Activated CD8-positive, alpha-beta memory T cell treated with anti-CD3 and anti-CD28 coated beads, Interleukin-2, amount 50 U/mL, for 1 hour (primary cell): ENCODE measurements around the gene SLC44A5.
"Not testable (repeated sequence)": the region's sequence is repeated elsewhere in the genome, so short reads cannot be mapped to it uniquely, and the experiment has no call there.

Source experiments
- DNase-seq: peaks from one replicate; pipeline ENCODE4 v3.0.0-alpha.2; 2020; ENCODE audit errors: extremely low read depth

Gene SLC44A5

GRCh38 chr1:75275631-75276030 lies 335.3 kb downstream of the SLC44A5 start:
- DNase-seq: no peak

GRCh38 chr1:75274920-75275506 lies 335.9 kb downstream of the SLC44A5 start:
- no peak for DNase-seq

- DNase-seq: no peak
These were observed 337.8 kb downstream of the SLC44A5 start for GRCh38 chr1:75273110-75273509.

GRCh38 chr1:75265792-75266191 lies 345.1 kb downstream of the SLC44A5 start:
- DNase-seq: no peak

GRCh38 chr1:75264112-75264511 lies 346.8 kb downstream of the SLC44A5 start:
- DNase-seq: no peak

- not testable (repeated sequence) for DNase-seq
These were observed 347.3 kb downstream of the SLC44A5 start for GRCh38 chr1:75263616-75264015.

GRCh38 chr1:75261946-75262345 lies 349.0 kb downstream of the SLC44A5 start:
- not testable (repeated sequence) for DNase-seq

GRCh38 chr1:75258351-75258750 lies 352.6 kb downstream of the SLC44A5 start:
- no peak for DNase-seq

- no peak for DNase-seq
These were observed 353.5 kb downstream of the SLC44A5 start for GRCh38 chr1:75257424-75257823.

- DNase-seq: not testable (repeated sequence)
These were observed 360.8 kb downstream of the SLC44A5 start for GRCh38 chr1:75250114-75250513.

- DNase-seq: no peak
These were observed 365.7 kb downstream of the SLC44A5 start for GRCh38 chr1:75245239-75245638.

- DNase-seq: no peak
These were observed 367.8 kb downstream of the SLC44A5 start for GRCh38 chr1:75243124-75243523.

- no peak for DNase-seq
These were observed 373.6 kb downstream of the SLC44A5 start for GRCh38 chr1:75237316-75237715.

GRCh38 chr1:75234562-75234961 lies 376.4 kb downstream of the SLC44A5 start:
- DNase-seq: no peak

GRCh38 chr1:75233302-75233929 lies 377.5 kb downstream of the SLC44A5 start:
- DNase-seq: no peak

- no peak for DNase-seq
These were observed 390.8 kb downstream of the SLC44A5 start for GRCh38 chr1:75220072-75220471.

GRCh38 chr1:75214017-75214416 lies 396.9 kb downstream of the SLC44A5 start:
- DNase-seq: no peak

- no peak for DNase-seq
These were observed 399.3 kb downstream of the SLC44A5 start for GRCh38 chr1:75211648-75212047.

- no peak for DNase-seq
These were observed 402.1 kb downstream of the SLC44A5 start for GRCh38 chr1:75208862-75209261.

- no peak for DNase-seq
These were observed 407.3 kb downstream of the SLC44A5 start for GRCh38 chr1:75203415-75204277.

GRCh38 chr1:75202751-75203150 lies 408.2 kb downstream of the SLC44A5 start:
- no peak for DNase-seq

- no peak for DNase-seq
These were observed 412.2 kb downstream of the SLC44A5 start for GRCh38 chr1:75198761-75199160.

- DNase-seq: no peak
These were observed 412.8 kb downstream of the SLC44A5 start for GRCh38 chr1:75198163-75198562.
